DMS 273 (cell line): ENCODE data around the gene RPTOR.
A peak's percentile ranks its signal among the peaks of the same experiment; 100 is the strongest.

Experiments used
- DNase-seq: peaks from one replicate; lab custom pipeline; 2025; ENCODE audit not compliant: unreplicated experiment; lab: John Stamatoyannopoulos, UW

Gene RPTOR

DNA sequence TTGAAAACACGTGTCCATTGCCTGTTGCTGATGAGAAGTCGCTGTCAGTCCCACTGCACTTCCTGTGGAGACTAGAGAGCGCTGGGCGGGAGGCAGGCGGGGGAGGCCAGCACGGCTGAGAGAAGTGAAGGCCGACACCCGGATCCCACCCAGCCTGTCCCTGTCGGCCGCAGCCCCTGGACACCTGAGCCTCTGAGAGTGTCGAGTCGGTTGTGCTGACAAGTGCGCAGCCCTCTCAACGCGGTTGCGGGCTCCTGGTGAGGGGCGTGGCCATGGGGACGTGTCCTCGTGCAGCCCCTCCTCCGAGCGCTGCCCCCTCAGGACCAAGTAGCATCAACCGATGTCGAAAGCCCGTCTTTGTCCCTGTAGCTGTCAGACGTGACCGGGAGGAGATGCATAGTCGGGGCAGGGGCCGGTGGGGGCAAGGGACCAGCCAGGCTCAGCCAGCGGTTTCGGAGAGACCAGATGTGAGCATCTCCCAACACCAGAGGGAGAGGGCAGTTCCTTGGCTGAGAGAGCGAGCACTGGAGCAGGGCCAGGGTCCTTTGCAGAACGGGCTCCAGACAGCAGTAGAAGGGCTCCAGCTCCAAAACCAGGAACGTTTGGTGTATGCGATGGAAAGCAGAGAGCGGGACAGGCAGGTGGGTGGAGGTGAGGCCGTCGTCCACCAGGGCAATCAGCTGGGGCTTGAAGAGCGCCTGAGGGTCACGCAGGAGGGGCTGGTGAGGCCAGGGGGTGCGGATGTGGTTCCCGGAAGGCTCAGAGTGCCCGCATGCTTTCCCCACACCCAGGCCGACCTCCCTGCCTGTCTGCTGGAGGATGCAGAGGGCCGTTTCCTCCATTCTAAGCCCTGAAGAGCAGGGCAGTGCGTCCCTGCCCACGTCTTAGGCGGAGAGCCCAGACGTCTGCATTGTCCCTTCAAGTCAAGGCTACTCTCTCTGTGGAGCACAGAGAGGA is 403.7 kb downstream of the RPTOR start:
- DNase-seq: no peak

DNA sequence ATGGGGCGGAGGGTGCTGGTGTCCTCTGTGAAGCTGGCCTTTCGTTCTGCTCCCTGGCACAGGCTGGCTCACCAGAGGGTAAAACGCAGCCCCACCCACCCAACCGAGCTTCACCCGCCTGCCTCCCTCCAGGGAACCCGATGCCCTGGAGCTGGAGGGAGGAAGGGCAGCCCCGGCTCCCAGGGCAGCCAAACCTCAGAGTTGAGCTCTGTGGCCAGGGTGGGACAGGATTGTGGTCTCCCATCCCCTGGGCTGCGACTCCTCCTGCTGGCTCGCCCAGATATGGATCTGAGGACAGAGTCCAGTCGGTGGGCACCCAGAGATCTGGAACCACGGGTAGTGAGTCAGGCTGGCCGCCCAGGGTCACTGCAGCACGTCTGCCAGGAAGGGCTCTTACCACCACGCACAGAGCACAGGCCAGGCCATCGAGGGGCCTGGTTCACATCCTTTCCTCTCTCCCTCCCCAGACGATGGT is 404.4 kb downstream of the RPTOR start:
- DNase-seq: no peak

DNA sequence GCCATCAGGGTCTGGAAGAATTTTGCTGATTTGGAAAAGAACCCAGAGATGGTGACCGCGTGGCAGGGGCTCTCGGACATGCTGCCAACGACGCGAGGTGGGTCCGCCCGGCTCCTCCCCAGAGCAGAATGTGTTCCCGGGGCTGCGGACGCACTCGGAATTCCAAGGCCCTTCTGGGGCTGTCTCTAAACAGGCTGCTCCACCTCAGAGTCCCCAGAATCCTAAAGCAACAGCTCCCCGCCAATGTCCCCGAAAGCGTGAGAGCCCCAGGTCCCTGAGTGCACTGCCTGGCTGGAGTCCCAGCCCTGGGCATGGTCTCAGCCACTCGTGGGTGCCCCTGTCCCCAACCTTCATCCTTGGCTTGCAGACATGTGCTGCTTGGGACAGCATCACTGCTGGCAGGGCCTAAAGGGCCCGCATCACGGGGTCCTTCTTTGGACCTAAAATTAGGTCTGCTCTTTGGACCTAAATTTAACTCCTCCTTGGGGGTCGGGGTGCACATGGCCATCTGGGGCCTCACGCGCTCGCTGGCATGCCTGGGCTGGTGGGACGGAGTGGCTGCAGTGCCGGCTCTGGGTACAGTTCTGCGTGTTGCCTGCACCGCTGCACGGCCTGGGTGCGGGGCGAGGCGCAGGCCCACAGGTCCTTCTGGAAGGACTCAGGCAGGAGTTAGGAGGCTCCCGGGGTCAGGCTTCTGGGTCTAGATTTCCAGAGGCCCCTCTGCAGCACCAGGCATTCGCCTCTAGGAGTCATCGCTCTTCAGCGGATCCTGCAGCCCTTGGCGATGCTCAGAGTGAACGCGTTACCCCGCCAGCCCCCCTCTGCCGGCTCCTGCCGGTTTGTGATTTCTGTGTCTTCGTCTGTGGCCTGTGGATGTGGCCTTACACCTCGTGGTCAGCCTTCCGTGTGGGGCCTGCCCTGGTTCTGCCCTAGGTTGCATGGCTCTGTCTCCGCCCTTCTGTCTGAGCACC is 405.1 kb downstream of the RPTOR start:
- DNase-seq: peak; percentile 27

DNA sequence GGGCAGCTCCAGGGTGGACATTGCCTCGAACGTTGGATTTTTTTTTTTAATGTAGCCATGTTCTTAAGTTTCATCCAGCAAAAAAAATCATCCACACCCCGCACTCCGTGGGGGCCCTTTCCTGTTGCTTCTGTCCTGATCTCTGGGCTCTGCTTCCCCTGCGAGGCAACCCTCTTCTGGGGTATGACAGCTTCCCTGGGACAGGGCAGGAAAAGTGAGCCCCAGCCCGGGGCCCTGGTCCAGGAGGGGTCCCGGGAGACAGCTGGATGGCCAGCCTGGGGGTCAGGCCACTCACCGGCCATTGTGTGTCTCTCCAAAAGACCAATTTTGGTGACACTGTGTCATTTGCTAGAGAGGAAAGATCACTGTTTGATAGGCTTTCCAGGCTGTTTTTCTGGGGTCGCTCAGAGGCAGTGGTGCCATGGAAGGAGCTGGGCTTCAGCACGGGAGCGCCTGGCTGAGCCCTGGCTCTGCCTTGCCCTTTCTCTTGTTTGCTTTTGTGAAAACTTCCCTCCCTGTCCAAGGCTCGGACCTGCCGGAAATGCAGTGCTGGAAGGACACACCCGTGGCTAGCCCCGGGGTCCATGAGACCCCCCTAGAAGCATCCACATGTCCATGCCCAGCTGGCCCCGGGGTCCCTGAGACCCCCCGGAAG is 406.0 kb downstream of the RPTOR start:
- no peak for DNase-seq

DNA sequence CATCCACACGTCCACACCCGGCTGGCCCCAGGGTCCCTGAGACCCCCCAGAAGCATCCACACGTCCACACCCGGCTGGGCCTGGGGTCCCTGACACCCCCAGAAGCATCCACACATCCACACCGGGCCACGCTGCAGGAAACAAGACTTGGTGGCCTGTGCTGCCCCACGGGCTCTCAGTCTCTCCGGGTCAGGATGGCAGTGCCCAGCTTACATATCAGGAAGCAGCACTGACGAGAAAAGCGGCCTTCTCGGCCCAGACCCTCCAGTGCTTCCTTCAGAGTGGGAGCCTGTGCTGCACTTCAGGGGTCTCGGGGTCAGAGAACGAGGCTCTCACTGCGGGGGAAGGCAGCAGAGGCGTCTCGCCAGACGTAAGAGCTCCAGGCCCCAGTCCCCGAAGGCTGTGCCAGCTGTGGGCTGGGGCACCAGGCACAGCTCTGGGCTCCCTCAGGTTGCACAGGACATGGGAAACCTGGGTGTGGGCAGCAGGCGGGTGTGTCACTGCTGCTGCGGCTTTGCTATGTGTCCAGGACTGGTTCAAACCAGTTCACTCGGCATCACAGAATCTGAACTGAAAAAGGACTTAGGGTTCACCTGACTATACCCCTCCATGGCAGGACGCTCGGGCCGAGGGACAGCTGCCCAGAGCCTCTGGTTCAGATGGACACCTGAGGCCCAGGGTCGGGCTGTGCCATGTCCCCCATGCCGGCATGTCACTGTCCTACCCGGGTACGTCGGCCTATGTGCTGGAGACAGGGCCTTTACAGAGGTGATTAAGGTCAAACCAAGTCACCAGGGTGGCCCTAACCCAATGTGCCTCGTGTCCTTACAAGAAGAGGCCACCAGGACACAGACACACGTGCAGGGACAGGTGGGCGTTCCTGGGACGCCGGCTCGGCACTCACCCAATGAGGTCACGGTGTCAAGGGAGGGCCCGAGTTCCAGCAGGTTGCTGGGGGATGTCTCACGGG is 406.8 kb downstream of the RPTOR start:
- DNase-seq: no peak

DNA sequence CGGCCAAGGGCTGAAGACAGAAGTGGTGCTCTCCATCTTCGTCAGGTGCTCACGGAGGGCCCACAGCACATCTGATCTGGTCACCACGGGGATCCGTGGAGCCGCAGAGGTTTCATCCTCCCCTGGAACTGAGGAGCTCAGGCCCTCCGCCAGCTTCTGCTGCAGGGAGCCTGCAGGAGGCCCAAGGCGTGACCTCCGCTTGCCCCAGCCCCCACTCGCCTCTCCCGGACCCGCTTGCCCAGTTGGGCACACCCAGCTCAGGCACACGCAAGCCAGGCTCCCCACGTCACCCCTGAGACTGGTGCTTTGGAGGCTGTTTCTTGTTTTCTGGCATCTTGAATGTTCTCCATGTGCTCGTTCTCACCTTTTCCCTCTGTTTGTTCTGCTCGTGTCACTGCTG is 407.7 kb downstream of the RPTOR start:
- DNase-seq: no peak

DNA sequence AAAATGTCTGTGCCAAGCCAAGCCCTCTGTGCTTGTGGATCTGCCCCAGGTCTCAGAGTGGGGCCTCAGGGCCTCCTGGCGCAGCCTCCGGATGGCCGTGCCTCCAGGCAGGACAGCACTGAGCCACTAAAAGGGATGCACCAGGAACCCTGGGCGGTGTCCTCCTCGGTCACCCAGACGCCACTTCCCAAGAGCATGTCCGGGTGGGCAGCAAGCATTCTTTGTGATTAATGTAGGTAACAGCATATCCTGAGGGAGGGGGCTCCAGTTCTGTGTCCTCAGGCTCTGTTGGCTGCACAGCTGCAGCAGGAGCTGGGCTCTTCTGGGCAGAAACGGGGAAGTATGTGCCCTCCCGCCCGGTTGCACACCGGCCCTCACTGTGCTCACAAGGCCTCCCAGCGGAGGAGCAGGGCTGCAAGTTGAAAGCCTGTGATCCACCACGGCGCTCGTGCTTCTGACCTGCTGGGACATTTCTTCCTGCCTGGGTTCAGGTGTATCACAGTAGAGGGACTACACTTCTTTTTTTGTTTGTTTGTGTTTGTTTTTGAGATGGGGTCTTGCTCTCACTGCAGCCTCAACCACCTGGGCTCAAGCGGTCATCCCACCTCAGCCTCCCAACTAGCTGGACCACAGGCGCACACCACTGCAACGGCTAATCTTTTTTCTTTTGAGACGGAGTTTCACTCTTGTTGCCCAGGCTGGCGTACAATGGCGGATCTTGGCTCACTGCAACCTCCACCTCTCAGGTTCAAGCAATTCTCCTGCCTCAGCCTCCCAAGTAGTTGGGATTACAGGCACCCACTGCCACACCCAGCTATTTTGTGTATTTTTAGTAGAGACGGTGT is 409.1 kb downstream of the RPTOR start:
- DNase-seq: no peak

DNA sequence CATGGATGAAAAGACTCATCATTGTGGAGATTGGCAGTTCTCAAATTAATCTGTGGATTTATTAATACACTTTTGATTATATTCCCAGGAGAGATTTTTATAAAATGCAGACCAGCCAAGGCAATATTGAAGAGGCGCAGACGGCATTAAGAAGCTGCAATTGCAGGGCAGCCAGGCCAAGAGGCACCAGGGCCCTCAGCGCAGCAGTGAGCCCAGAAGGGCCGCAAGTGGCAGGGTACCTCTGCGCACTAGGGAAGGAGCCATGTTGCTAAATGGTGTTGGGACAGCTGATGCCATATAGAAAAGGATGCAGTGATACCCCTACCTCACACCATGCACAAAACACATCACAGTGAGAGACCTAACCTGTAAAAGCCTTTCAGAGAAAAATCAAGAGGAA is 410.4 kb downstream of the RPTOR start:
- no peak for DNase-seq

DNA sequence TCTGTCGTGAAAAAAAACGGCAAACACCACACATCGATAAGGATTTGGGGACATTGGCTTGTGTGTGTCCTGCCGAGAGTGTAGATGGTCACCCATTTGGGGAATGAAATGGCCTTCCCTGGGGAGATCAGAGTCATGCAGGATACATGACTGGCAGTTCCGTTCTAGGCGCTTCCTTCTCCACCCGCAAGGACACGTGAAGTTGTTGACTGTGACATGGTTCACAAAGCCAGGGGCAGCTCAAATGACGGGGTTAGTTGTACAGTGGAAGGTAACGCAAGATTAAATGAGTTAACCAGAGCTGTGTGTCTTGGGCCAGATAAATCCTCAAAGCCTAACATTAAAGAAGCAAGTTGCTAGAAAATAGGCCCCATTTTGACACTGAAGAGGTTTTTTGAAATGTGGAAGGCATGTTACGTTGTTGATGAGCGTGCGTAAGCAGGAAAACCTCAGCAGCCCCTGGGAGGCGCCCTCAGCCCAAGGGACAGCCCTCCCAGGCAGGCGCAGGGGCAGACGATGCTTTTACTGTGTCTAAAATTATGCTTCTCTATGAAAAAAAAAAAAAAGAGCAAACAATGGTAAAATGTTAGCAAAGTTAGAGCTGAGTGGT is 411.1 kb downstream of the RPTOR start:
- no peak for DNase-seq

DNA sequence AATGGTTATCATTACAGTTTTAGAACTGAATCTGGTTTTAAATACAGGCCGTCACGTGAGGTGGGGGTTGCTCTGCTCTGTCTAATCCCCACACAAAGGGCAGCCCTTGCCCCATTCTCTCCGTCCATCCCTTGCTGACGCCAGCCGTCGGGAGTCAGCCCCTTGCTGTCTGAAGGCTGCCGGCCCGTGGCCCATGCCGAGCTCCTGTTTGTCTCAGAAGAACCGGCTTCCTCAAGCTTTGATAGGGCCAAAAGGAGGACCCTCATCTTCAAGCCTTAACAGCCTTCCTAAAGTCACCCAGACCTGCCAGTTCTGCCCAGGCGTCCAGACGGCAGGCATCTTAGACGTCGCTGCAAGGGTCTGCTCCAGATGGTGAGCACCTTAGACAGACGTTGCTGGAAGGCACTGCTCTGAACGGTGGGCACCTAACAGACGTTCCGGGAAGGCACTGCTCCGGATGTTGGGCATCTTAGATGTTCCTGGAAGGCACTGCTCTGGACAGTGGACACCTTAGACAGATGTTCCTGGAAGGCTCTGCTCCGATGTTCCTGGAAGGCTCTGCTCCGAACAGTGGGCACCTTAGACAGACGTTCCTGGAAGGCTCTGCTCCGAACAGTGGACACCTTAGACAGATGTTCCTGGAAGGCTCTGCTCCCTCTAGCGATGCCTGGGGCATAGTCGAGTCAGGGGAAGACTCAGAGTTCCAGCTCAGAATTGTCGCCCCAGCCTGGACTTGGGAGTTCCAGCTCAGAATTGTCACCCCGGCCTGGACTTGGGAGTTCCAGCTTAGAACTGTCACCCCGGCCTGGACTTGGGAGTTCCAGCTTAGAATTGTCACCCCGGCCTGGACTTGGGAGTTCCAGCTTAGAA is 411.9 kb downstream of the RPTOR start:
- DNase-seq: no peak

DNA sequence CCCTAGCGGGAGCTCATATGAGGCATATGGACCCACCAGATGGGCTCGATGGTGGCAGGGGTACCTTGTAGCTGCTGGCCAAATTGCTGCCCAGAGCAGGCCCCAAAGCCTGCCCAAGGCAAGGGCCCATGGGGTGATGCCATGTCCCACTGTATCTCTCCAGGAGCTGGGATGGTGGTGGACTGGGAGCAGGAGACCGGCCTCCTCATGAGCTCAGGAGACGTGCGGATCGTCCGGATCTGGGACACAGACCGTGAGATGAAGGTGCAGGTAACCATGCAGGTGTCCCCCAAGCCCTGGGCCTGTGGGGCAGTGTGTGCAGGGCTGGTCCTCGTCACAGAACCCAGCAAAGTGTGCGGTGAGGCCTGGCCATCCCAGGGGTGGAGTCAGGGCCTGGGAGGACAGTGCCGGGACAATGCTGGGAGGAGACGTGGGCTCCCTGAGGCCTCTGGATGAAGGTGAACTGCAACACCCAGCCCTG is 412.9 kb downstream of the RPTOR start:
- no peak for DNase-seq

DNA sequence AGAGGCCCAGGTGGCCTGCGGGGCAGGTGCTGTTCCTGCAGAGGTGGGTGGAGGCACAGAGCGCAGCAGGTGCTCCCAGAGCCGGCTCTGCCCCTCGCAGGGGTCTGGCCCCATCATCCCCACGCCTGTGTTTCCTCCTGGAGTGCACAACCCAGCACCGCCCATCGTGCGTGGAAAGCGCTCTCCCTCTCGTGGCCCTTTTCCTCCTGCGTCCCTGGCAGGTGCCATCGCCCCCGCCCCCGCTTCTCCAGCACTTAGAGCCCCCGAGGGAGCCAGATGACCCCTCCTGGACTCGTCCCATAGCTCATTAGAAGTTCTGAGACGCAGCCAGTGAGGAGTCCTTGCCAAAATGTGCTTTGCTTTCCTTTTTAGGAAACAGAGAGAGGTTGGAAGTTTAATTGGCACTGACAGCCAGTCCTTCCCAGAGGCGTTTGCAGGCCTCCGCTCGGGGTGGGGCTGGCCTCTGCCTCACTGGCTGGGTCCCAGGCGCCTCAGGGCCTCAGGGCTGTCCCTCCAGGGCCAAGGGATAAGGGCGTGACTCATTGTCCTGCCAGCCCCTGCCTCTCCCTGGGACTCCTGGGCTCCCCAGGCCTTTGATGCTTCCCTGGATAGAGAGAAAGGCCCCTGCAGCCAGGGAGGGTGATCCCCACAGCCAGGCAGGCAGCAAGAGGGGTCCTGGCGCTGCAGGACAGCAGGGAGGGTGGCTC is 414.8 kb downstream of the RPTOR start:
- peak; percentile 92 for DNase-seq

DNA sequence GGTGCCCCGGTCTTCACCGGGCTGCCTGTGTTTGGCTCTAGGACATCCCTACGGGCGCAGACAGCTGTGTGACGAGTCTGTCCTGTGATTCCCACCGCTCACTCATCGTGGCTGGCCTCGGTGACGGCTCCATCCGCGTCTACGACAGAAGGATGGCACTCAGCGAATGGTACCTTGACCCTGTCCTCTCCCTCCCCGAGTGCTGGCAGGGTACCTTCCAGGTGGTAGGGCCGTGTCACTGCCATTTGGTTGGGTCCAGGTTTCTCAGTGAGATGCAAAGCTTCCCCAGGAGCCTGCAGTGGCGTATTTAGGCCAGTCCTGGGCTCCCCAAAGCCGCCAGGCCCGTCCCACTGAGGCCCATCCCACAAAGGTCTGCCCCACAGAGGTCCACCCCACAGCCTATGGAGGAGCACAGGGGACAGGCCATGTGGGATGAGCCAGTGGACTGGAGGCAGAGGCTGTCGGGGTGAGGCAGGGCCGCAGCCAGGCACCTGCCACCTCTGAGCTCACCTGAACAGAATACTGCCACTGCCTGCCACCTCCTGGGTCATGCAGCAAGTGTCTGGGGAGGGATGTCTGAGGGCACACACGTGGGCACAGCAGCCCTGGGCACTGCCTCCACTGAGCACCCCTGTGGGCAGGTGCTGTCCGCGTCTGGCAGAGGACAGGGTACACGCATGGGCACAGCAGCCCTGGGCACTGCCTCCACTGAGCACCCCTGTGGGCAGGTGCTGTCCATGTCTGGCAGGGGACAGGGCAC is 415.6 kb downstream of the RPTOR start:
- DNase-seq: no peak

DNA sequence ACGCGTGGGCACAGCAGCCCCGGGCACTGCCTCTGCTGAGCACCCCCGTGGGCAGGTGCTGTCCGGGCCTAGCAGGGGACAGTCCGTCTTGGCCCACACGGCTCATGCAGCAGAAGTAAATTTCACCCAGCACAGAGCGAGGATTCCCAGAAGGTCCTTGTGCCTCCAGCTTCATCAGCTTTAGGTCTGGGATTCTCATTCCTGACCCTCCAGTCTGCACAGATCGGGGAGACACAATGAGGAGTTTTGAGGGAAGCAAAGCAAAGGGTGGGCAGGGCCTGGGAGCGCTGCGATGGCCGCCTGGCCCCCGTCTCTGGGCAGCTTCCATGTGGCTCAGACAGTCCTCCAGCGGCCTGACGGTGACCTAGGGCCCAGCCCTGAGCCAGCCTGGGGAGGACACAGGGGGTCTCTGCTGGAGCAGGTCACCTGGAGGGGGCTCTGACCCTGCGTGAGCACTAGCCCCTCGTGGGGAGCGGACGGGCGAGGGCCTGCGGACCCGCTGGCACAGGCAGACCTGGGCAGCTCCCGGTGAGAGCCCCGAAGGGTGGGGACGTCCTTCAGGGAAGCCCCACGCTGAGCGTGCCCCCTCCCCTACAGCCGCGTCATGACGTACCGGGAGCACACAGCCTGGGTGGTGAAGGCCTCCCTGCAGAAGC is 416.3 kb downstream of the RPTOR start:
- DNase-seq: no peak

DNA sequence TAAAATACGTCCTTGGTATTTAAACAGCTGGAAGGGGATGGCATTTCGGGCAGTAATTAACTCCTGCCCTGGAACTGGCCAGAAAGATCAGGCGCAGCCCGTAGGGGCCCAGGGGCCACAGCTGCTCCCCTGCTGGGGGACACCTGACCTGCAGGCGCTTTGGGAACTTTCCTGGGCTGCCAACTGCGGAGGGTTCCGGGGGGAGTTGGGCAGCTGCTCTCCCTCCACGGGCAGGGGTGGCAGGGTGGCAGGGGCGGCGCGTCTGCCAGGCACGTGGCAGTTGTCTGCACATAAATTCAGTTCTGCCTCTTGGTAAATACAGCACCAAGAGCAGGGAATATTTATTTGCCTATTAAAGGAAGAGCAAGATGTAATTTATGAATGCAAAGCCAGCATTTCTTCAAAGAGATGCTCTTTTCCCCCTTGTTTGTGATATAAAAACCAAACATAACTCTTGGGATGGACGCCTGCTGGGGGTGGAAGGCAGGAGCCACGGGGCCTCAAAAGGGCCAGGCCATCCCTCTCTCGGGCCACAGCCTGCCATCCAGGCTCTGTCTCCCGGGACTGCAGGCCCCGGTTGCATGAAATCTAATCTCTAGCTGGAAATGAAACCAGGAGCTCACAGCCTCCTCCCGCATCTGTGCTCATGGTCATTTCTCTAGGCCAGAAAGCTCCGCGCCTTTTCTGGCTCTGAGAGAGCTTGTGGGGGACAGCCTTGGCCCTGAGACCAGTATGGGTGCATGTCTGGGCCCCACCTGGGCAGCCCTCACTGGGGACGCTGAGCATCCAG is 417.1 kb downstream of the RPTOR start:
- DNase-seq: peak; percentile 57
